Liver (tissue), 9 donors: ENCODE data around the gene SNTA1. TPM values are rescaled to one million over a fixed set of nuclear protein-coding genes. Genes with fewer than 3 reads are reported as not detected.

Source experiments
- DNase-seq: peaks from one replicate; pipeline ENCODE4 v3.0.0-alpha.2; 2017; ENCODE audit warnings: low spot score
- H3K27ac ChIP-seq, 2 donors: one replicate each; pipeline ENCODE4 v1.7.0; 2013; ENCODE audit warnings: inconsistent platforms in 2 of 2, low read length in 2 of 2, control low read depth in 1 of 2, low read depth in 1 of 2, mild to moderate bottlenecking in 1 of 2
- H3K27me3 ChIP-seq, 4 donors: one replicate each; pipeline versions ENCODE4 v1.6.1 to v1.7.0; 2013; ENCODE audit warnings: low read length in 3 of 4, inconsistent platforms in 1 of 4, mild to moderate bottlenecking in 1 of 4, moderate library complexity in 1 of 4; ENCODE audit not compliant: control insufficient read depth in 4 of 4, insufficient read depth in 4 of 4
- H3K36me3 ChIP-seq, 4 donors: one replicate each; pipeline versions ENCODE4 v1.6.1 to v1.7.0; 2013; ENCODE audit warnings: low read length in 3 of 4, mild to moderate bottlenecking in 3 of 4, low read depth in 1 of 4, moderate library complexity in 1 of 4; ENCODE audit not compliant: control insufficient read depth in 4 of 4, insufficient read depth in 3 of 4
- H3K4me1 ChIP-seq, 4 donors: one replicate each; pipeline versions ENCODE4 v1.6.1 to v1.7.0; 2013; ENCODE audit warnings: low read length in 3 of 4, mild to moderate bottlenecking in 3 of 4, moderate library complexity in 1 of 4; ENCODE audit not compliant: control insufficient read depth in 4 of 4, insufficient read depth in 4 of 4
- H3K4me3 ChIP-seq, 3 donors: one replicate each; pipeline versions ENCODE4 v1.6.1 to v1.7.0; 2013; ENCODE audit warnings: low read length in 3 of 3, control low read depth in 1 of 3, low read depth in 1 of 3, mild to moderate bottlenecking in 1 of 3
- H3K9ac ChIP-seq, 2 donors: one replicate each; pipeline ENCODE4 v1.7.0; 2013; ENCODE audit warnings: low read length in 2 of 2, mild to moderate bottlenecking in 2 of 2, moderate library complexity in 2 of 2, control low read depth in 1 of 2, low read depth in 1 of 2
- H3K9me3 ChIP-seq, 4 donors: one replicate each; pipeline versions ENCODE4 v1.6.1 to v1.7.0; 2013; ENCODE audit warnings: low read length in 3 of 4; ENCODE audit not compliant: control insufficient read depth in 4 of 4
- EGR1 ChIP-seq, 2 donors: IDR thresholded peaks; 2 replicates each; pipeline ENCODE4 v1.6.1; 2016 to 2018; ENCODE audit warnings: antibody characterized with exemption in 2 of 2, low read depth in 2 of 2
- FOXA1 ChIP-seq: IDR thresholded peaks from 2 replicates; pipeline ENCODE4 v1.6.1; 2016; ENCODE audit warnings: antibody characterized with exemption
- FOXA2 ChIP-seq: IDR thresholded peaks from 2 replicates; pipeline ENCODE4 v1.6.1; 2016; ENCODE audit warnings: antibody characterized with exemption
- GABPA ChIP-seq, 2 donors: IDR thresholded peaks in 1 of 2; conservative IDR thresholded peaks in 1 of 2; 2 replicates each; pipeline ENCODE4 v1.6.1; 2016; ENCODE audit warnings: antibody characterized with exemption in 2 of 2, mild to moderate bottlenecking in 1 of 2, moderate library complexity in 1 of 2
- HNF4A ChIP-seq, 2 donors: conservative IDR thresholded peaks; 2 replicates each; pipeline ENCODE4 v1.6.1; 2016; ENCODE audit warnings: antibody characterized with exemption in 2 of 2, mild to moderate bottlenecking in 2 of 2
- HNF4G ChIP-seq: IDR thresholded peaks from 2 replicates; pipeline ENCODE4 v1.6.1; 2016; ENCODE audit warnings: antibody characterized with exemption
- JUND ChIP-seq, 2 donors: IDR thresholded peaks; 2 replicates each; pipeline ENCODE4 v1.6.1; 2016; ENCODE audit warnings: antibody characterized with exemption in 2 of 2
- MAX ChIP-seq: IDR thresholded peaks from 2 replicates; pipeline ENCODE4 v1.6.1; 2016; ENCODE audit warnings: antibody characterized with exemption
- NR2F2 ChIP-seq: IDR thresholded peaks from 2 replicates; pipeline ENCODE4 v1.6.1; 2016; ENCODE audit warnings: antibody characterized with exemption
- RAD21 ChIP-seq, 2 donors: IDR thresholded peaks; 2 replicates each; pipeline ENCODE4 v1.6.1; 2016; ENCODE audit warnings: antibody characterized with exemption in 2 of 2, mild to moderate bottlenecking in 2 of 2
- RXRA ChIP-seq, 2 donors: IDR thresholded peaks; 2 replicates each; pipeline ENCODE4 v1.6.1; 2017 to 2018; ENCODE audit warnings: antibody characterized with exemption in 2 of 2, mild to moderate bottlenecking in 1 of 2
- SP1 ChIP-seq: IDR thresholded peaks from 2 replicates; pipeline ENCODE4 v1.6.1; 2018; ENCODE audit warnings: antibody characterized with exemption, mild to moderate bottlenecking
- TAF1 ChIP-seq: conservative IDR thresholded peaks from 2 replicates; pipeline ENCODE4 v1.6.1; 2016; ENCODE audit warnings: antibody characterized with exemption, mild to moderate bottlenecking
- YY1 ChIP-seq: IDR thresholded peaks from 2 replicates; pipeline ENCODE4 v1.6.1; 2016; ENCODE audit warnings: antibody characterized with exemption, mild to moderate bottlenecking
- WGBS: extraction: QIAGEN DNeasy Blood & Tissue Kit; methylation state at CpG from one replicate; pipeline ENCODE4 v1.1.7; 2013; 5-methylcytosine and 5-hydroxymethylcytosine counted together
- polyA plus RNA-seq, 2 donors: library from polyadenylated mRNA; stranded (reverse) in 1 of 2; unstranded in 1 of 2; fragments of 200-250 nt in 1 of 2; fragments of >200 nt in 1 of 2; fragmentation: Nextera tagmentation in 1 of 2; extraction: Ambion mirVana in 1 of 2; gene quantifications; one replicate each; pipeline versions ENCODE4 v1.2.1 to v1.2.3, GENCODE V29; 2013 to 2015
- total RNA-seq, 2 donors: library from RNA; depleted of rRNA; stranded (reverse); fragments of >200 nt; gene quantifications; one replicate each; pipeline ENCODE4 v1.2.3, GENCODE V29; 2014
- TF ChIP-seq, protein P1 (sequence below): fragments of 150-350 bp; IDR thresholded peaks from 2 replicates; pipeline ENCODE4 v1.5.1; 2017; ENCODE audit warnings: improper control_type of control experiment, low read depth, low read length; ENCODE audit not compliant: missing input control
- TF ChIP-seq, protein P2 (sequence below): IDR thresholded peaks from 2 replicates; pipeline ENCODE4 v1.6.1; 2016; ENCODE audit warnings: antibody characterized with exemption
- TF ChIP-seq, protein P3 (sequence below): IDR thresholded peaks from 2 replicates; pipeline ENCODE4 v1.6.1; 2016; ENCODE audit warnings: antibody characterized with exemption, mild to moderate bottlenecking
- donor health status: healthy.
- donor health status: healthy.
- donor health status: healthy.
- donor health status: healthy.
- donor health status: healthy.

Gene SNTA1
- total and polyA plus RNA-seq, 4 donors: 3.8 to 9.6 (median 6.9) TPM

- 95% methylated on average over 4 of the region's 4 CpGs for WGBS
- DNase-seq: no peak
- Histone ChIP-seq H3K27ac (no peak overlapping the region), H3K9me3 (no peaks in the 10 kb centered on the region), H3K27me3 (no peaks in the 10 kb centered on the region), H3K36me3 (peaks cover 9 to 32% (median 21%) of the 10 kb centered on the region in 4 donors), H3K4me3 (no peak overlapping the region), H3K4me1 (peaks cover 0 to 5% (median 1%) of the 10 kb centered on the region in 4 donors), H3K9ac (no peak overlapping the region)
- no peak for TF ChIP-seq NR2F2
- no peak for TF ChIP-seq HNF4A (conservative IDR thresholded peaks at IDR 0.05)
- no peak for TF ChIP-seq MAX
- TF ChIP-seq FOXA2: no peak
- TF ChIP-seq TAF1: no peak
- TF ChIP-seq, protein P1, sequence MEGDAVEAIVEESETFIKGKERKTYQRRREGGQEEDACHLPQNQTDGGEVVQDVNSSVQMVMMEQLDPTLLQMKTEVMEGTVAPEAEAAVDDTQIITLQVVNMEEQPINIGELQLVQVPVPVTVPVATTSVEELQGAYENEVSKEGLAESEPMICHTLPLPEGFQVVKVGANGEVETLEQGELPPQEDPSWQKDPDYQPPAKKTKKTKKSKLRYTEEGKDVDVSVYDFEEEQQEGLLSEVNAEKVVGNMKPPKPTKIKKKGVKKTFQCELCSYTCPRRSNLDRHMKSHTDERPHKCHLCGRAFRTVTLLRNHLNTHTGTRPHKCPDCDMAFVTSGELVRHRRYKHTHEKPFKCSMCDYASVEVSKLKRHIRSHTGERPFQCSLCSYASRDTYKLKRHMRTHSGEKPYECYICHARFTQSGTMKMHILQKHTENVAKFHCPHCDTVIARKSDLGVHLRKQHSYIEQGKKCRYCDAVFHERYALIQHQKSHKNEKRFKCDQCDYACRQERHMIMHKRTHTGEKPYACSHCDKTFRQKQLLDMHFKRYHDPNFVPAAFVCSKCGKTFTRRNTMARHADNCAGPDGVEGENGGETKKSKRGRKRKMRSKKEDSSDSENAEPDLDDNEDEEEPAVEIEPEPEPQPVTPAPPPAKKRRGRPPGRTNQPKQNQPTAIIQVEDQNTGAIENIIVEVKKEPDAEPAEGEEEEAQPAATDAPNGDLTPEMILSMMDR: no peak
- TF ChIP-seq, protein P2, sequence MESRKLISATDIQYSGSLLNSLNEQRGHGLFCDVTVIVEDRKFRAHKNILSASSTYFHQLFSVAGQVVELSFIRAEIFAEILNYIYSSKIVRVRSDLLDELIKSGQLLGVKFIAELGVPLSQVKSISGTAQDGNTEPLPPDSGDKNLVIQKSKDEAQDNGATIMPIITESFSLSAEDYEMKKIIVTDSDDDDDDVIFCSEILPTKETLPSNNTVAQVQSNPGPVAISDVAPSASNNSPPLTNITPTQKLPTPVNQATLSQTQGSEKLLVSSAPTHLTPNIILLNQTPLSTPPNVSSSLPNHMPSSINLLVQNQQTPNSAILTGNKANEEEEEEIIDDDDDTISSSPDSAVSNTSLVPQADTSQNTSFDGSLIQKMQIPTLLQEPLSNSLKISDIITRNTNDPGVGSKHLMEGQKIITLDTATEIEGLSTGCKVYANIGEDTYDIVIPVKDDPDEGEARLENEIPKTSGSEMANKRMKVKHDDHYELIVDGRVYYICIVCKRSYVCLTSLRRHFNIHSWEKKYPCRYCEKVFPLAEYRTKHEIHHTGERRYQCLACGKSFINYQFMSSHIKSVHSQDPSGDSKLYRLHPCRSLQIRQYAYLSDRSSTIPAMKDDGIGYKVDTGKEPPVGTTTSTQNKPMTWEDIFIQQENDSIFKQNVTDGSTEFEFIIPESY: no peak
- no peak for TF ChIP-seq RXRA (IDR thresholded peaks at IDR 0.05)
- no peak for TF ChIP-seq EGR1 (IDR thresholded peaks at IDR 0.05; ENCODE audit: low read depth in 2 of 2)
- TF ChIP-seq FOXA1: no peak
- TF ChIP-seq HNF4G: no peak
- no peak for TF ChIP-seq SP1
- TF ChIP-seq, protein P3, sequence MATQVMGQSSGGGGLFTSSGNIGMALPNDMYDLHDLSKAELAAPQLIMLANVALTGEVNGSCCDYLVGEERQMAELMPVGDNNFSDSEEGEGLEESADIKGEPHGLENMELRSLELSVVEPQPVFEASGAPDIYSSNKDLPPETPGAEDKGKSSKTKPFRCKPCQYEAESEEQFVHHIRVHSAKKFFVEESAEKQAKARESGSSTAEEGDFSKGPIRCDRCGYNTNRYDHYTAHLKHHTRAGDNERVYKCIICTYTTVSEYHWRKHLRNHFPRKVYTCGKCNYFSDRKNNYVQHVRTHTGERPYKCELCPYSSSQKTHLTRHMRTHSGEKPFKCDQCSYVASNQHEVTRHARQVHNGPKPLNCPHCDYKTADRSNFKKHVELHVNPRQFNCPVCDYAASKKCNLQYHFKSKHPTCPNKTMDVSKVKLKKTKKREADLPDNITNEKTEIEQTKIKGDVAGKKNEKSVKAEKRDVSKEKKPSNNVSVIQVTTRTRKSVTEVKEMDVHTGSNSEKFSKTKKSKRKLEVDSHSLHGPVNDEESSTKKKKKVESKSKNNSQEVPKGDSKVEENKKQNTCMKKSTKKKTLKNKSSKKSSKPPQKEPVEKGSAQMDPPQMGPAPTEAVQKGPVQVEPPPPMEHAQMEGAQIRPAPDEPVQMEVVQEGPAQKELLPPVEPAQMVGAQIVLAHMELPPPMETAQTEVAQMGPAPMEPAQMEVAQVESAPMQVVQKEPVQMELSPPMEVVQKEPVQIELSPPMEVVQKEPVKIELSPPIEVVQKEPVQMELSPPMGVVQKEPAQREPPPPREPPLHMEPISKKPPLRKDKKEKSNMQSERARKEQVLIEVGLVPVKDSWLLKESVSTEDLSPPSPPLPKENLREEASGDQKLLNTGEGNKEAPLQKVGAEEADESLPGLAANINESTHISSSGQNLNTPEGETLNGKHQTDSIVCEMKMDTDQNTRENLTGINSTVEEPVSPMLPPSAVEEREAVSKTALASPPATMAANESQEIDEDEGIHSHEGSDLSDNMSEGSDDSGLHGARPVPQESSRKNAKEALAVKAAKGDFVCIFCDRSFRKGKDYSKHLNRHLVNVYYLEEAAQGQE: no peak
Measured at GRCh38 chr20:33394718-33395117, 48.8 kb downstream of the SNTA1 start.

- peaks cover 12 to 32% (median 21%) of the 10 kb centered on the region in 4 donors for H3K36me3 ChIP-seq
- H3K9me3 ChIP-seq: no peaks in the 10 kb centered on the region
- TF ChIP-seq SP1 (no peak), YY1 (no peak), FOXA1 (no peak), RXRA (IDR thresholded peaks at IDR 0.05) (no peak), MAX (no peak), JUND (IDR thresholded peaks at IDR 0.05) (no peak), HNF4A (conservative IDR thresholded peaks at IDR 0.05) (no peak), GABPA (IDR thresholded peaks at IDR 0.05 in 1 of 2, conservative IDR thresholded peaks at IDR 0.05 in 1 of 2) (no peak), FOXA2 (no peak), RAD21 (IDR thresholded peaks at IDR 0.05) (no peak), NR2F2 (no peak), HNF4G (no peak)
- TF ChIP-seq, protein P2: no peak
- TF ChIP-seq, protein P1: no peak
Measured at GRCh38 chr20:33393609-33394008, 50.0 kb downstream of the SNTA1 start.

More at GRCh38 chr20:33393609-33394008, 50.0 kb downstream of the SNTA1 start:
- 95% methylated on average over 4 of the region's 4 CpGs for WGBS
- DNase-seq: no peak
- Histone ChIP-seq H3K9ac (no peak overlapping the region), H3K4me1 (no peaks in the 10 kb centered on the region), H3K4me3 (no peak overlapping the region), H3K27ac (no peak overlapping the region), H3K27me3 (no peaks in the 10 kb centered on the region)
